Uterus (tissue), 2 donors: ENCODE data around the gene AOC3.

Experiments used
- CTCF ChIP-seq, 4 experiments: fragments of 200-600 bp in 2 of 4; fragments of 450-650 bp in 2 of 4; sonication (generic) in 2 of 4; IDR thresholded peaks; one replicate each; pipeline ENCODE4 v1.5.1; 2016 to 2019; ENCODE audit warnings: antibody characterized with exemption in 4 of 4, mild to moderate bottlenecking in 2 of 4, moderate library complexity in 1 of 4
- POLR2A ChIP-seq, 2 donors: fragments of 450-650 bp; IDR thresholded peaks; one replicate each; pipeline ENCODE4 v1.6.1; 2016; ENCODE audit warnings: antibody characterized with exemption in 2 of 2, mild to moderate bottlenecking in 1 of 2, moderate library complexity in 1 of 2

DNA sequence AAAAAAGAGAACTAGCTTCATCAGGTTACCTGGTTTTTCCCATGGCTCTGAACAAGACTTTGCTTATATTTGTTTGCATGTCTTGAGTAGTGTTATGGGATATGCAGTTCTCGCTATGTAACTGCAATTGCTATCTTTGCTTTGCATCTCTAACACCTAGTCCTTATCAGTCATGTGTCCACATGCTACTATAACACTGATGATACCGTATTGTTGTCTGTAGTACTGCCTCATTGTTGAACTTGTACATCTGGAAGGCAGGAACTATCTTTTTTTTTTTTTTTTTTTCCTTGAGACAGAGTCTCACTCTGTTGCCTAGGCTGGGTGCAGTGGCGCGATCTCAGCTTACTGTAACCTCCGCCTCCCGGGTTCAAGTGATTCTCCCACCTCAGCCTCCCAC is 15.3 kb upstream of the AOC3 start:
- TF ChIP-seq CTCF (IDR thresholded peaks at IDR 0.05) (no peak), POLR2A (IDR thresholded peaks at IDR 0.05) (no peak)
